Fibroblast of mammary gland (primary cell): ENCODE data around the gene DUSP16.
"Not testable (repeated sequence)": the region's sequence is repeated elsewhere in the genome, so short reads cannot be mapped to it uniquely, and the experiment has no call there.

Source experiments
- DNase-seq: peaks from one replicate; pipeline ENCODE4 v3.0.0-alpha.2; 2010; ENCODE audit warnings: low read depth
- H3K4me3 ChIP-seq: 2 replicates; pipeline ENCODE4 v1.5.1; 2011; ENCODE audit warnings: low read depth, mild to moderate bottlenecking, low read length, moderate library complexity; ENCODE audit not compliant: control insufficient read depth
- TF ChIP-seq, protein P1 (sequence below): conservative IDR thresholded peaks from 2 replicates; pipeline ENCODE4 v1.5.1; 2011; ENCODE audit warnings: low read depth, low read length, inconsistent platforms; ENCODE audit not compliant: control insufficient read depth, insufficient read depth

Gene DUSP16

DNA sequence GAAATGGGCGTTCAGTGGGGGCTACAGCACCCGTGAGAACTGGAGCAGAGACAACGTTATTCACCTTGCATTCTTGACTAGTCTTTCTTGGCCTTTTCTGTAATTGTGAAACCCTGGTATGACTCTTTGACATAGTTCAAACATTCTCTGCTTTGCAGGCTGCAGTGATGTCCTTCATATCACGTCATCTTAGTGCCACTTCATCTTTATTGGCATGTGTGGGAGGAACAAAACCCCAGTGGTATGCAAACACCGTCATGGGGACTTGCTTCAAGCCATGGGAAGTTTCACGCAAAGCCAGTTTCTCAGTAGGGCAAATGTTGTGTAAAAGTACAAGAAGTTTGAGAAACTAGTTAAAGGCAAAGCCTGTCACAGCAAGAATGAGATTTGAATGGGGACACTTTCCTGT lies 20.2 kb upstream of the DUSP16 start:
- TF ChIP-seq, protein P1, sequence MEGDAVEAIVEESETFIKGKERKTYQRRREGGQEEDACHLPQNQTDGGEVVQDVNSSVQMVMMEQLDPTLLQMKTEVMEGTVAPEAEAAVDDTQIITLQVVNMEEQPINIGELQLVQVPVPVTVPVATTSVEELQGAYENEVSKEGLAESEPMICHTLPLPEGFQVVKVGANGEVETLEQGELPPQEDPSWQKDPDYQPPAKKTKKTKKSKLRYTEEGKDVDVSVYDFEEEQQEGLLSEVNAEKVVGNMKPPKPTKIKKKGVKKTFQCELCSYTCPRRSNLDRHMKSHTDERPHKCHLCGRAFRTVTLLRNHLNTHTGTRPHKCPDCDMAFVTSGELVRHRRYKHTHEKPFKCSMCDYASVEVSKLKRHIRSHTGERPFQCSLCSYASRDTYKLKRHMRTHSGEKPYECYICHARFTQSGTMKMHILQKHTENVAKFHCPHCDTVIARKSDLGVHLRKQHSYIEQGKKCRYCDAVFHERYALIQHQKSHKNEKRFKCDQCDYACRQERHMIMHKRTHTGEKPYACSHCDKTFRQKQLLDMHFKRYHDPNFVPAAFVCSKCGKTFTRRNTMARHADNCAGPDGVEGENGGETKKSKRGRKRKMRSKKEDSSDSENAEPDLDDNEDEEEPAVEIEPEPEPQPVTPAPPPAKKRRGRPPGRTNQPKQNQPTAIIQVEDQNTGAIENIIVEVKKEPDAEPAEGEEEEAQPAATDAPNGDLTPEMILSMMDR, result no peak
- DNase-seq, result peak; percentile 29
- H3K4me3 ChIP-seq, result no peak overlapping the region

DNA sequence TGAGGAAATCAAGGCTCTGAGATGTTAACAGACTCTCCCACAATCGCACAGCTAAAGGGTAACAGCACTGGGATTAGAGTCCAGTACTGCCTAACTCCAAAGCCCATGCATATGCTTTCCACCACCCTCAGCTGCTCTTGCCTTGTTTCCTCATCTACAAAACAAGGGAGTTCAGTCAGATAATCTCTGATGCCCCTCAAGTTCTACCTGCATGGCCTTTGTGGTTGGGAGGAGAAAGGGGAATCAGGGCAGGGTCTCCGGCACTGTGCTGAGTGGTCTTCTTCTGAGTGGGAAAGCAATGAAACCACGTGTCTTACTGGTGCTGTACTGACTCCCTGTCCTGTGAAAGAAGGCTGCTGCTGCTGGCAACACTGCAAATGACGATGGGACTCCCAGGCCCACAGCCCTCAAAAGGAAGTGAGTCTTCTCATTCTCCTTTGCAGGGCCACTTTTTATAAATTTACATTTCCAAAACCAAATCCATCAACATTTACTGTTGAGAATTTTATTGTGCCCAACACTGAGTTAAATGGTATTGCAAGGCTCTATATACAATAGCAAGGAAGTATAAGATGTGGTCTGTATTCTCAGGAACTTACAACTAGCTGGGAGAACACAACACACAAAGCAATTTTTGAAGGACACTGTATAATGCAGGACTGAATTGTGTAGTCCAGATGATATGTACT lies 19.7 kb upstream of the DUSP16 start:
- no peak for DNase-seq
- H3K4me3 ChIP-seq, result no peak overlapping the region
- TF ChIP-seq, protein P1, result no peak

DNA sequence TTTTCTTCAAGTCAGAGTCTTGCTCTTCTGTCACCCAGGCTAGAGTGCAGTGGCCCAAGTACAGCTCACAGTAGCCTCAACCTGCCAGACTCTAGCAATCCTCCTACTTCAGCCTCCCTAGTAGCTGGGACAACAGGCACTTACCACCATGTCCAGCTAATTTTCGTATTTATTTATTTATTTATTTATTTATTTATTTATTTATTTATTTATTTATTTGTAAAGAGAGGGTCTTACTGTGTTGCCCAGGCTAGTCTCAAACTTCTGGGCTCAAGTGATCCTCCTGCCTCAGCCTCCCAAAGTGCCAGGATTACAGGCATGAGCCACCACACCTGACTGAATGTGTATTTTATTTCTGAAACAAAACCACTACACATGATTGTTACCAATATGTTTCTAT lies 18.1 kb upstream of the DUSP16 start:
- not testable (repeated sequence) for H3K4me3 ChIP-seq, DNase-seq

DNA sequence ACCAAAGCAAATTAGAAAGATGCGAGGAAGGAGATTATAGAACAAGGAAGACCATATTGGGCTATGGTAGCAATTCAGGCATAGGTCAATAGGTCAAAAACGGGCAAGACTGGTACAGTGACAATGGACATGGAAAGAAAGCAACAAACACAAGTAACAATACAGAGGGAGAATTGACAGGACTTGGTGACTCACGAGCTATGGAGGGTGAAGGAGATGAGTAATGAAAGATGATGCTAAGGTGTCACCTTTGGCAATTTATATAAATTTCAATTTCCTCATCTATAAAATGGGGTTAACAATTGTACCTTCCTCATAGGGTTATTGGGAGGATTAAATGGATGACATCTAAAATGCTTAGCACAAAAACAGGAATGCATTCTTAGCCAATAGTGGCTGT lies 15.1 kb upstream of the DUSP16 start:
- TF ChIP-seq, protein P1, result no peak
- H3K4me3 ChIP-seq, result no peak overlapping the region
- no peak for DNase-seq

DNA sequence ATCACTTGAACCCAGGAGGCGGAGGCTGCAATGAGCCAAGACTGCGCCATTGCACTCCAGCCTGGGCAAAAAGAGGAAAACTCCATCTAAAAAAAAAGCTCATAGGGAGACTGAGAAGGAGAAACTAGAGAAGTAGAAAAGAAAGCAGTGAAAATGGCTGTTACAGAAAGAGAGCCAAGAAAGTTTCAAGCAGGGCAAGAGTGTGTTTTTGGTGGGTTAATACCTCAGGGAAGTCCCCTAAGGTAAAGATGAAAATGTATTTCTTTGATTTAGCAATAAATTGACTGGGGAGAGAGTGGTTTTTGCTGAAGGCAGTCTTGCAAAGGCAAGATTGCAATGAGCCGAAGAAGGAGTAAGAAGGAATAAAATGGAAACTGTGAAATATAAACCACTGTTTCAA lies 10.0 kb upstream of the DUSP16 start:
- DNase-seq, result no peak
- no peak overlapping the region for H3K4me3 ChIP-seq
- TF ChIP-seq, protein P1, result no peak

DNA sequence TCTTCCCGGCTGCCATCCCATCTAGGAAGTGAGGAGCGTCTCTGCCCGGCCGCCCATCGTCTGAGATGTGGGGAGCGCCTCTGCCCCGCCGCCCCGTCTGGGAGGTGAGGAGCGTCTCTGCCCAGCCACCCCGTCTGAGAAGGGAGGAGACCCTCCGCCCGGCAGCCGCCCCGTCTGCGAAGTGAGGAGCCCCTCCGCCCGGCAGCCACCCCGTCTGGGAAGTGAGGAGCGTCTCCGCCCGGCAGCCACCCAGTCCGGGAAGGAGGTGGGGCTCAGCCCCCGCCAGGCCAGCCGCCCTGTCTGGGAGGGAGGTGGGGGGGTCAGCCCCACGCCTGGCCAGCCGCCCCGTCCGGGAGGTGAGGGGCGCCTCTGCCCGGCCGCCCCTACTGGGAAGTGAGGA lies 3.3 kb upstream of the DUSP16 start:
- DNase-seq, H3K4me3 ChIP-seq: not testable (repeated sequence)

DNA sequence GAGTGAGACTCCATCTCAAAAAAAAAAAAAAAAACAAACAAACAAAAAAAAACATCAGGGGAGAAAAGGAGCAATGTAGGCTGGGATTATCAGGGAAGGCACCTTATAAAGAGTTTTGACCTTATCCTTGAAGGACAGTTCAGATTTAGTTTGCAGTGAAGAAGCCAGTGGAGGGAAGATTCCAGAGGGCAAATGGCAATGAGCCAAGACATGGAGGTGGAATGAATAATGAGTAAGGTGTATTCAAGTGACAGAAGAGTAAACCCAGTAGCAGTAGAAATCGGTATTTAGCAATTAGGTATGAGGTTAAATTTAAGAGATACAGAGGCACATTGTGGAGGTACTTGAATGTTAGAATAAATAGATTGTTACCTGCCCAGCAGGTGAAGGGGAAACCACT lies 2.2 kb upstream of the DUSP16 start:
- TF ChIP-seq, protein P1, result no peak
- no peak overlapping the region for H3K4me3 ChIP-seq
- no peak for DNase-seq

DNA sequence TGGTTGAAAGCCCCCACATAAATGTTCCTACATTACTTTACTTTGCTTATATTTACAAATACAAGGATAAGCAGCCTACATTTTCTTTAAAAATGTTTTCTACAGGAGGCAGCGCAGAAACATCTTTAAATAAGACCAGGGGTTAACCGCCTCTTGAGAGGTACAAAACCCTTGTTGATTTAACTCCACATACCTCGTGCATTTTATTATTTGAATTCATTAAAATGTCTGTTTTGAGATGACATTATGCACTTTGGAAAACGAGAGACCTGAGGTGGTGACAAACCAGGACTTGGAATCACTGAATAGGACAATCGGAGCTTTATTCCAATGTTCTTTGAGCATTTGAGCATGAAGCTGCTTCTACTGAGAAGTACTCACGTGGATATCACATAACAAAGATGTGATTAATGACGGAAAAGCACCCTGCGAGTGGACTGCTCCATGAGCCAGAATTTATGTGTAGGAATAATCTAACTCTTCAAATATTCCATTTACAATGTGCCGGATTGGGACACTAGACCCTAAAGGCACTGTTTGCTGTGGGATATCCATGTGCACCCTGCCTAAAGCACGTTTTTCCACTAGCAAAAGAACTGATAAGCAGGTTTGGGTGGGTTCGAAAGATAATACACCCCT lies 746 bp upstream of the DUSP16 start:
- peak; percentile 24 for DNase-seq
- TF ChIP-seq, protein P1, result no peak
- H3K4me3 ChIP-seq, result peak overlapping the region; percentile 65
